ENCODE measurements around the gene ARID5B. TPM values are rescaled to one million over a fixed set of nuclear protein-coding genes. Genes with fewer than 3 reads are reported as not detected.

ARID5B gene
- total and polyA plus RNA-seq, 2 donors (not counting 1 experiment from before 2014, with no cell fraction given): 22.4 to 237 TPM

DNA sequence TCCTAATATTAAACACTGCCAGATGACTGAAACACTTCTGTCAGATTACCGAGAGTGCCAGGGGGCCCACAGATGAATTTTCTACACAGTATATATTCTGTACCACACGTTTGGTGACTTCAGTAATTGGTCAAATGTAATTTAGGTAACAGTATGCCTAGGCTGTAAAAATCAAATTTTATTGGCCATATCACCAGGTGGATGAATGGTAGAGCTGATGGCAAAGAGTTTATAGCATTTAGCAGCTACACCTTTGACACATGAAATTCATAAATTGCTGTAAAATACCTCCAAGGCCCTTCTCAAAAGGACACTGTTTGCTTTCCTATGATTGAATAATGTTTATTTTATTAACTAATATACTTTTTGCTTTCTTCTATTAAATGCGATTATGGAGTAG is 101.3 kb downstream of the ARID5B start:
- H3K4me3 ChIP-seq (ENCODE audit: control extremely low read depth in 1 of 5, extremely low read depth in 1 of 5, insufficient read depth in 1 of 5, low read depth in 2 of 5, low read length in 4 of 5): no peak overlapping the region
- H3K9me3 ChIP-seq (ENCODE audit: control extremely low read depth in 1 of 3, control insufficient read depth in 2 of 3, insufficient read depth in 1 of 3, low read length in 2 of 3): no peaks in the 10 kb centered on the region
- intact Hi-C loops (cut with micrococcal nuclease): loop anchor here (5.0 kb wide), 1 partner anchor 40 kb away; no protein-coding TSS in a partner anchor
- Mint-ChIP-seq H3K27ac (peak overlapping the region; percentile 69), H3K27me3 (no peaks in the 10 kb centered on the region), H3K4me1 (peaks cover 95% of the 10 kb centered on the region), H3K4me3 (no peak overlapping the region), H3K9me3 (ENCODE audit: insufficient read depth) (no peaks in the 10 kb centered on the region)
- no peak overlapping the region for H3K9ac ChIP-seq (ENCODE audit: low read length)
- H3K27me3 ChIP-seq (replicated peaks in 1 of 4; ENCODE audit: control extremely low read depth in 1 of 4, control insufficient read depth in 3 of 4, insufficient read depth in 4 of 4, low read length in 3 of 4): no peaks in the 10 kb centered on the region
- no peak for ATAC-seq (ENCODE audit: low read depth)
- no peaks in the 10 kb centered on the region for H4K20me1 ChIP-seq (ENCODE audit: control insufficient read depth, insufficient read depth, low read length, poor library complexity, severe bottlenecking)
- peaks cover 4 to 67% of the 10 kb centered on the region in 2 experiments for H3K36me3 ChIP-seq (replicated peaks in 1 of 2; ENCODE audit: control extremely low read depth in 1 of 2, control insufficient read depth in 1 of 2, extremely low read depth in 1 of 2, insufficient read depth in 2 of 2, low read length in 1 of 2)
- H3K4me1 ChIP-seq (ENCODE audit: control insufficient read depth in 2 of 2, insufficient read depth in 2 of 2, low read length in 2 of 2): peaks cover 79 to 80% of the 10 kb centered on the region in 2 donors
- no peak overlapping the region for H3K4me2 ChIP-seq (replicated peaks; ENCODE audit: low read depth, low read length, poor library complexity, severe bottlenecking)
- H2AFZ ChIP-seq (ENCODE audit: insufficient read depth, low read depth, low read length, poor library complexity, severe bottlenecking): no peak overlapping the region
- peak overlapping the region in 1 of 2 donors; percentile 98 for H3K27ac ChIP-seq (ENCODE audit: low read length in 2 of 2)
- POLR2A ChIA-PET: no interaction called here
- TF ChIP-seq, protein P1, sequence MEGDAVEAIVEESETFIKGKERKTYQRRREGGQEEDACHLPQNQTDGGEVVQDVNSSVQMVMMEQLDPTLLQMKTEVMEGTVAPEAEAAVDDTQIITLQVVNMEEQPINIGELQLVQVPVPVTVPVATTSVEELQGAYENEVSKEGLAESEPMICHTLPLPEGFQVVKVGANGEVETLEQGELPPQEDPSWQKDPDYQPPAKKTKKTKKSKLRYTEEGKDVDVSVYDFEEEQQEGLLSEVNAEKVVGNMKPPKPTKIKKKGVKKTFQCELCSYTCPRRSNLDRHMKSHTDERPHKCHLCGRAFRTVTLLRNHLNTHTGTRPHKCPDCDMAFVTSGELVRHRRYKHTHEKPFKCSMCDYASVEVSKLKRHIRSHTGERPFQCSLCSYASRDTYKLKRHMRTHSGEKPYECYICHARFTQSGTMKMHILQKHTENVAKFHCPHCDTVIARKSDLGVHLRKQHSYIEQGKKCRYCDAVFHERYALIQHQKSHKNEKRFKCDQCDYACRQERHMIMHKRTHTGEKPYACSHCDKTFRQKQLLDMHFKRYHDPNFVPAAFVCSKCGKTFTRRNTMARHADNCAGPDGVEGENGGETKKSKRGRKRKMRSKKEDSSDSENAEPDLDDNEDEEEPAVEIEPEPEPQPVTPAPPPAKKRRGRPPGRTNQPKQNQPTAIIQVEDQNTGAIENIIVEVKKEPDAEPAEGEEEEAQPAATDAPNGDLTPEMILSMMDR (IDR thresholded peaks at IDR 0.05): no peak
- no peak for TF ChIP-seq EZH2 (IDR thresholded peaks at IDR 0.05; ENCODE audit: borderline replicate concordance, insufficient read depth, low read depth, low read length, poor library complexity, severe bottlenecking)
- CTCF ChIA-PET: interaction anchor here (1.7 to 2.5 kb wide), 3 partner anchors 12 to 105 kb away, joined by 3 to 9 read pairs (median 5); no protein-coding TSS in a partner anchor
- peaks cover 98% of the 10 kb centered on the region for H3K79me2 ChIP-seq (ENCODE audit: control insufficient read depth, insufficient read depth, low read length)
- DNase-seq: no peak
- 100% methylated on average over 1 of the region's 3 CpGs for WGBS (ENCODE audit: insufficient coverage)

DNA sequence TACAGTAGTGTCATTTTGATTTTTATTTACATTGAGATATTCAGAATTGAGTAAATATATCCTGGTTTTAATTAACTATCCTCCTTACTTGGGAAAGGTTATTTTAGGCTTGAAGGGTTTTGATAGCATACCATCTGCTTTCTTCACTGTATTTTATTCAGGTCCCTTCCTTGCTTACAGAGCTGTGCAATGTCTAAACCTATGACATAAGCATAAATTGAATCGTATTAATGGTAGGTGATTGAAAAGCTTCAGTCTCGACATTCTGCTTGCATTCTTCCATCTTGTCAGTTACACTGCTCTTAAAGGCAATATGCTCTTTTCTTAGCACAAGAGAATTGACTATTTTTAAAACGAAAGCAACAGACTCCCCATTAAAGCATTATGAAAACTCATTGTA is 102.5 kb downstream of the ARID5B start:
- CTCF ChIA-PET: interaction anchor here (0.7 to 2.5 kb wide), 5 partner anchors 11 to 106 kb away, joined by 3 to 9 read pairs (median 5); no protein-coding TSS in a partner anchor
- H3K4me3 Mint-ChIP-seq: peak overlapping the region; percentile 17
- DNase-seq (no peak), ATAC-seq (ENCODE audit: low read depth) (no peak)
- intact Hi-C loops (cut with micrococcal nuclease): loop anchor here (1.0 to 5.0 kb wide), 2 partner anchors 12 to 42 kb away; no protein-coding TSS in a partner anchor
- WGBS (ENCODE audit: insufficient coverage): no CpG with 5 or more reads among the region's 3 CpGs
- Histone ChIP-seq H3K27ac (ENCODE audit: low read length in 2 of 2) (peak overlapping the region in 1 of 2 donors; percentile 66), H3K79me2 (ENCODE audit: control insufficient read depth, insufficient read depth, low read length) (peaks cover 96% of the 10 kb centered on the region), H3K9me3 (ENCODE audit: control extremely low read depth in 1 of 3, control insufficient read depth in 2 of 3, insufficient read depth in 1 of 3, low read length in 2 of 3) (no peaks in the 10 kb centered on the region), H3K4me3 (ENCODE audit: control extremely low read depth in 1 of 5, extremely low read depth in 1 of 5, insufficient read depth in 1 of 5, low read depth in 2 of 5, low read length in 4 of 5) (no peak overlapping the region), H3K9ac (ENCODE audit: low read length) (no peak overlapping the region), H3K4me1 (ENCODE audit: control insufficient read depth in 2 of 2, insufficient read depth in 2 of 2, low read length in 2 of 2) (peaks cover 76 to 77% of the 10 kb centered on the region in 2 donors), H3K36me3 (replicated peaks in 1 of 2; ENCODE audit: control extremely low read depth in 1 of 2, control insufficient read depth in 1 of 2, extremely low read depth in 1 of 2, insufficient read depth in 2 of 2, low read length in 1 of 2) (peaks cover 4 to 57% of the 10 kb centered on the region in 2 experiments), H4K20me1 (ENCODE audit: control insufficient read depth, insufficient read depth, low read length, poor library complexity, severe bottlenecking) (no peaks in the 10 kb centered on the region), H3K27me3 (replicated peaks in 1 of 4; ENCODE audit: control extremely low read depth in 1 of 4, control insufficient read depth in 3 of 4, insufficient read depth in 4 of 4, low read length in 3 of 4) (no peaks in the 10 kb centered on the region), H3K4me2 (replicated peaks; ENCODE audit: low read depth, low read length, poor library complexity, severe bottlenecking) (no peak overlapping the region), H2AFZ (ENCODE audit: insufficient read depth, low read depth, low read length, poor library complexity, severe bottlenecking) (no peak overlapping the region)
- H3K27me3 Mint-ChIP-seq: no peaks in the 10 kb centered on the region
- TF ChIP-seq, protein P1 (IDR thresholded peaks at IDR 0.05): no peak
- TF ChIP-seq EZH2 (IDR thresholded peaks at IDR 0.05; ENCODE audit: borderline replicate concordance, insufficient read depth, low read depth, low read length, poor library complexity, severe bottlenecking): no peak
- H3K27ac Mint-ChIP-seq: peak overlapping the region; percentile 84
- peaks cover 95% of the 10 kb centered on the region for H3K4me1 Mint-ChIP-seq
- POLR2A ChIA-PET: interaction anchor here (1.2 to 1.4 kb wide), 2 partner anchors 11 to 15 kb away, joined by 4 to 5 read pairs; no protein-coding TSS in a partner anchor
- no peaks in the 10 kb centered on the region for H3K9me3 Mint-ChIP-seq (ENCODE audit: insufficient read depth)

All from B cell (primary cell).